Epithelial cell of prostate (primary cell): ENCODE data around the gene CREB1.

Experiments used
- DNase-seq: peaks from one replicate; pipeline ENCODE4 v3.0.0-alpha.2; 2011; ENCODE audit warnings: low read depth, low spot score
- H3K27ac ChIP-seq: fragments of 450-650 bp; 2 replicates; pipeline ENCODE4 v1.5.1; 2017; ENCODE audit warnings: mild to moderate bottlenecking

CREB1 gene

DNA sequence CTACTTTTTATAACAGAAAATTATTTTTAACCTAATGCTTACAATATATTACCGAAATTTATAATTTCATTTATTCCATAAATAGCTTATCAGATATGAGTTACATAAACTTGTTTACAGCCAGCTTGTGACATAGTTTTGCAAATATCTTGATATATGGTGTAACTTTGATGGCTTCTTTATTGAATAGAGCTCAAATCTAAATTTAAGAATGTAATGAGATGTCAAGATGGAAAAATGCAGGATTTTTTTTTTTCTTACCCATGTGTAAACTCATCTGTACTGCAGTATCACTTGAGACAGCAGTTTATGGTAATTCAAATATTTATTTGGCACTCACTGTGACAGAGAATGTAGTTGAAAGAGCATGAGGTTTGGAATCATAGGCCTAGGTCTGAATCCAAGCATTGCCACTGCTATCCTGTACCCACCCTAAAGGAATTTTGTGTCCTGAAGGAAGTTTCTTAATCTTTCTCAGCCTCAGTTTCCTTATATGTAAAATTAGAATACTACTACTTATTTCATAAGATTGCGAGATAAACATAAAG, 3.8 kb downstream of the CREB1 start:
- H3K27ac ChIP-seq, result peak overlapping the region; percentile 13
- no peak for DNase-seq

DNA sequence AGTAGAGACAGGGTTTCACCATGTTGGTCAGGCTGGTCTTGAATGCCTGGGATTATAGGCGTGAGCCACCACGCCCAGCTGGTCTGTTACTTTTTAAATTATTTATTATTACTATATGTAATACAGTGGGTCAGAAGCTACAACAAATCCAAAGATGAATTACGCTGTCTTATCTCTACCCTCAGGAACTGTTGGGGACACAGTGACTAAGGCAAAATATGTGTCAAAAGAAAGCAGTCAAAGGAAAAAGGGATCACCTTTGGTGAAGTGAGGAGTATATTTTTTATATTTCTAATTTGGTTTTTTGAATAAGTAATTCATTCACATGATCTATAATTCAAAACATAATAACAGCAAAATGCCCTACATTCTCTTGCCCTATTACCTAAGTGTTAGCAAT, 4.7 kb downstream of the CREB1 start:
- peak overlapping the region; percentile 13 for H3K27ac ChIP-seq

DNA sequence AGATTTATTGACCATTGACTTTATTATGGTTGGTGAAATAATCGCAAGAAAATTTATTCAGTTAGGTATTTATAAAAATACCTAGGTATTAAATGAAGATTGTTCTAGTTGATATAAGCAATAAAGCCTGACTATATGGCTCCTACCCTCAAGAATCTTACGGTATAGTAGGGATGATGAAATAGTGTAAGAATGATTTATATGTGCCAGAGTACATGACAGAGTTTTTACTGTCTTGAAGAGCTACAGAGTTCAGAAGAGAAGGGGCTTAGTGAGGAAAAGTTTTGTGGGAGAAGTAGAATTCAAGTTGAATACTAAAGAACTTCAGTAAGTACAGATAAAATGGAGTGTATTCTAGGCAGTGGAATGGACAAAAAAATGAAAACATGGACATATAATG, 9.7 kb downstream of the CREB1 start:
- no peak overlapping the region for H3K27ac ChIP-seq
- no peak for DNase-seq

More for the DNA sequence above, 4.7 kb downstream of the CREB1 start:
- no peak for DNase-seq

DNA sequence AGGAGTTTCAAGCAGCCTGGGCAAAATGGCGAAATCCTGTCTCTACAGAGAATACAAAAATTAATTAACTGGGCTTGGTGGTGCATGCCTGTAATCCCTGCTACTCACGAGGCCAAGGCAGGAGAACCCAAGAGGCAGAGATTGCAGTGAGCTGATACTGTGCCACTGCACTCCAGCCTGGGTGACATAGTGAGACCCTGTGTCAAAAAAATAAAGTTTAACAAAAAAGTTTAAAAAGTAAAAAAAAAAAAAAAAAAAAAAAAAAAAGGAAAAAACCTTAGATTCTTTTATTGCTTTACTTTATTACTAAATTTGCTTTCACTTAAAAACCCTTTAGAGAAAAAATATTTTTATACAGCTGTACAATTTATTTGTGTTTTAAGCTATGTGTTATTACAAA, 10.7 kb downstream of the CREB1 start:
- DNase-seq, result no peak
- no peak overlapping the region for H3K27ac ChIP-seq

DNA sequence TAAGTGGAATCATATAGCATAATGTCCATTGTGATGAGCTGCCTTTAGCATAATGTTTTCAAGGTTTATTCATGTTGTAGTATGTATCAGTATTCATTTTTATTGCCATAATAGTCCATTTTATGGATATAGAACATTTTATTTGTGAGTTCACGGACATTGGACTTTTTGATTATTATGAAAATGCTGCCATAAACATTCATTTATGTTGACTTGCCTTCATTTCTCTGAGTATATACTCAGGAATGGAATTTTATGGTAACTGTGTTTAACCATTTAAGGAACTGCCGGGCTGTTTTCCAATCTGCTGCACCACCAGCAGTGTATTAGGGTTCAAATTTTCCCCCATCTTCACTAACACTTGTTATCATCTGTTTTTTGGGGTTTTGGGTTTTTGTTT, 12.2 kb downstream of the CREB1 start:
- no peak overlapping the region for H3K27ac ChIP-seq
- DNase-seq, result no peak

DNA sequence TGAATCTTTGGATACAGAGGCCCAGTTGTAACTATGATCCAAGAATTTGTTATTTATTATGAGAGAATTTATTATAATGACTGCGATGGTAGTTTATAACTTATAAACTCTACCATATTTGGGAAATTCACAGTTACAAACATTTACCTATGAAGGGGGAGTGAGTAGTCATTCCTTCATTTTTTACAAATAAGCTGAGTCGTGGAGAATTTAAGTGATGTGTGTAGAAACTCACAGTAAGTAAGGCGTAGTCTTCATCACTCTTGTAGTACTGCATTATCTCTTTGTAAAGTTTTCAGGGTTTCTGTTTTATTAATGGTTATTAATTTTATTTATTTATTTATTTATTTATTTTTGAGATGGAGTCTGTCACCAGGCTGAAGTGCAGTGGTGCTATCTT, 13.5 kb downstream of the CREB1 start:
- no peak overlapping the region for H3K27ac ChIP-seq
- DNase-seq, result no peak

DNA sequence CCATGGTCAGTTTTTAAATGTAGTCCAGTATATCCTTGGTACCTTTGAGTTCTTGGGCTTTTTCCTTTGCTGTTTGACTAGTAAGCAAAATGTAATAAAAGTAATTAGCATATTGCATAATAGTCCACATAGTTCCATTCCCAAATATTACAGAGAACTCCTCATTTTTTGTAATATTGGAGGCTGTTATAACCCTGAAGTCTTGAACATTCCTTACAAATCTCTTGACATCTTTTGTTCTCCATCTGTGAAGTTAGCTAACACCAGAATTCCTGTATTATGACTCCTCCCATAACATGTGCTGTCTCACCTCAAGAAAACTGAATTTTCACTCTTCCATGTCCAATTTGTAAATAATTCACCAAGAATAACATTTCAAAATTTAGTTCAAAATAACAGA, 17.1 kb downstream of the CREB1 start:
- no peak for DNase-seq
- H3K27ac ChIP-seq, result no peak overlapping the region

DNA sequence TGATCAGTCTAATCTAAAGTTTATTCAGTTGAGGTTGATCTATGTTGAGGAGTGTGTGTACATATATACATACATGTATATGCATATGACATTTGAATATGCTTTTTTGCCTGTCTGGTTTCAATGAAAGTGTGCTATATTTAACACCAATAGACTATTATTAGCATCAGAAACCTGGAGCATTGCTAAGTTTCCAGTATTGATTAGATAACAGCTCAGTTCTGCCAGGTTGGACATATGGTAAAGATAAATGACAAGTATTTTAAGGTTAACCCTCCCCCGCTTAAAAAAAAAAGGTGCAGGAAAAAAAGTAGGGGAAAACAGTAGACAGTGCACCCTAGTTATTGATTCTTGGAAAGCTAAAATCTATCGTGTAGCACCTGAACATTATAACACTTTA, 19.4 kb downstream of the CREB1 start:
- no peak for DNase-seq
- H3K27ac ChIP-seq, result no peak overlapping the region

DNA sequence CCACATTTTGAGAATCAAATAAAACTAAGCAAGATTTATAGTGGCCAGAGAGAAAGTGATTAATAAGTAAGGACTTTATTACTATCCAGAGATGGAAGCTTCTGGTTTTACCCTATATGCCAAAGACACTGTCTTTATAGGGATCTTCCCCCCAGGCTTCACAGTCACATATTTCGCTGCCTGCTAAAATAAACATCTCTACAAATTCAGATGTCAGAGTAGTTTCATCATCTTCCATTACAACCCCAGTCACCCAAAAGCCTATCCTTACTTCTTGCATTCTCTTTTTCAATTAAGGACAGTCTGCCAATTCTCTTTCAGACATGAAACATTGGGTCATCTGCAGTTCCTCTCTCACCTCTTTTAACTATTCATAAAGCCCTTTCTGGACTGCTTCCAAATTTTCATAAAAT, 28.3 kb downstream of the CREB1 start:
- peak overlapping the region; percentile 56 for H3K27ac ChIP-seq
- no peak for DNase-seq

DNA sequence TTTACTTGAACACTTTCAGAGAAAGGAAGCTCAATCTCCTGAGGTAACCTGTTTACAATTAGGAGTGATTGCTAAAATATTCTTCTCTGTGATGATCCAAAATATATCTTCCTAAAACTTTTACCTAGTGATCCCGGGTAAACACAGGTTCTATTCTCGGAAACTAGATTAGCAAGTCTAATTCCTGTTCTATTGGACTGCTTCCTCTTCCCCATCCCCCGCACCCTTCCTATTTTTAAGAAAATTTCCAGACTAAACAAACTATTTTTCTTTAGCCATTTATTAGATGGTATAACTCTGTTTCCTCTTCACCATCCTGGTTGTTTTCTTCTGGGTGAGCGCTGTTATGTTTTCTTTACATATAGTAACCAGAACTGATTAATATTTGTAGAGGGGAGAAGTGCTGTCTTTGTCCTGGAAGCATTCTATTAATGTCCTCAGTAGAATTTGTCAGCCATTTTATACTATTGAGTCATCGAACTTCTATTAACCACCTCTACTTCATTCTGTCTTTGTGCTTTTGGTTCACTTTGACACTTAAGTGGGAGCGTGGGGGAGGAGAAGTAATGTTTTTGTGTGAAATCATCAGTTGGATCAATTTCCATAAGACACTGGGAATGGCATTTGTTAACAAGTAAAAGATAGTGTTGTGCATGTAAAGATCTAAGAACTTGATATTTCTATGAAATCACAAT, 31.8 kb downstream of the CREB1 start:
- no peak overlapping the region for H3K27ac ChIP-seq
- no peak for DNase-seq

DNA sequence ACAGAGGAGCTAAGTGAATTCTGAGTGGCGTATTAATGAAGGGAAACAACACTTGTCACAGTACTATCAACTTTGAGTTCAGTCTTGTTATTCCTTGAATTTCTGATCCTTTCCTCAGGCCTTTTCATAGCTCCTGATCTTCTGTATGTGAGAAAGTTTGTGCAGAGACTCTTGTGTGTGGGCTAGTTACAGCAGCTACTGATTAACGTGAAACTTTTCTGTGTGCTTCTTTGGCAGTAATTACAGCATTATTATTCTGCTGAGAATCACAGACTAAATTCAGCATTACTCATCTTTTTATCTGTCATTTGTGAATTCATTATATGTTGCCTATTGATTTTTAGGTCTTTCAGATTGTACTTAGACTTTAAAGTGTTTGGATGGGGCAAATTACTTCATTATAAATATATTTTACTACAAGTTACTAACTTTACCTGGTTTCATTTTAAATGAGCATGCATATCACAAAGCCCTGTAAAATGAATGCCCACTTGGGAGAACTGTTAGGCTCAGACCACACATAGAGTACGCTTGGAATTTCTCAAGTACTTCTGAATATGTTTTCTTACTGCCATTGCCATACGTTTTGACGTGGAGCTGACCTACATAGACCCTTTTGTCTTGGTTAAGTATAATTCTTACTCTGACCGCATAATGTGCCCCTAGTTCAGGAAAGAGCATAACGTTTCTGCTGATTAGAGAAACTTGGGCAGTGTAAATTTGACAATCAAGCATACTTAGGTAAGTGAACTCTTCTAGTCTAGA, 36.2 kb downstream of the CREB1 start:
- no peak for DNase-seq
- no peak overlapping the region for H3K27ac ChIP-seq

DNA sequence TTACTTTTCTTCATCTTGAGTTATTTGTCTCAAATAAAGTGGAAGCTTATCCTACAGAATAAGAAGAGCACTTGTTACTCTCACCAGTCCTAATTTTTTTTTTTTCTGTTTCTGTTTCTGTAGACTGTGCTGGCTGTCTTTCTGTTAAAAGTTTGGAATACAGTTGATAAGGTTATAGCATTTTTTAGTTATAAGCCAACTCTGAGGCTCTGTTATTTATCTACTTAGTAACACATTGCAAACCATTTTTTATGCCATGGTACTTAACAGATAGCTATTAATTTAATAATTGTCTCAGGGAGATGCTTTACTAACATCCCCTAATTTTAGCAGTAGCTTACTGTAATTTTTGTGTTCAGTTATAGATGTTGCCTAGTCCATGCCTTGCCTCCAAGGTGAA, 37.9 kb downstream of the CREB1 start:
- H3K27ac ChIP-seq, result no peak overlapping the region
- no peak for DNase-seq

DNA sequence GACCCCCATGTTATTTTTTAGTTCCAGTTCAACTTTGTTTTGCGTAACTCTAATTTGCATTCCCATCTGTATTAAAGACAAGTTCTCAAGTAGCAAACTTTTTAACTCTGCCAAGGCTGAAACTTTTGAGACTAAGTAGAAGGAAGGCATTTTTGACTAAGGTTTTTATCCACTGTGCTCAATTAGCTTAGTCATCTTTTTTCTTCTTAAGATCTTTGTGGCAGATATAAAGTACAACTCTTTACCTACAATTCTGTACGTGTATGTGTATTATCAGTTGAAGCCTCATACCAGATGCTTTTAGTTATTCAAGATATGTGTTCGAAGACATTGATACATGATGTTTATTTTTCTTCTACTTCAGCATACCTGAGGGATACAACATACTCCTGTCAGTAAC, 41.6 kb downstream of the CREB1 start:
- no peak overlapping the region for H3K27ac ChIP-seq
- no peak for DNase-seq

DNA sequence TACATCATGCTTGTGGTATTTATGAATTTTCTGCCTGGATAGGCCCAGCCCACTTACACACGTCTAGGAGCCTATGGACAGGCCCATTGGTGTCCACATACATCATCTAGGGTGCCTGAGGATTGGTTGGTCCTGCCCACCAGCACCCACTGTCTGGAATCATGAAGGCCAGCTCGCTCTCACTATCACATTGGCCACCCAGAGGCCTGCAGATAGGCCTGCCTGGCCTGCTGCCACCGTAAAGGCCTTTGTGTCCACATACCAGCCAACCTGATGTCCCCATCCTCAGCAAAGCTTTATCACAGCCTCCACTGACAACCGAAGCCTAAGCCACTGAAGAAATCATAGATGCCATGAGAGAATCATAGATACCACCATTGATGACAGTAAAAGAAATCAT, 55.2 kb downstream of the CREB1 start:
- DNase-seq, result no peak
- no peak overlapping the region for H3K27ac ChIP-seq

DNA sequence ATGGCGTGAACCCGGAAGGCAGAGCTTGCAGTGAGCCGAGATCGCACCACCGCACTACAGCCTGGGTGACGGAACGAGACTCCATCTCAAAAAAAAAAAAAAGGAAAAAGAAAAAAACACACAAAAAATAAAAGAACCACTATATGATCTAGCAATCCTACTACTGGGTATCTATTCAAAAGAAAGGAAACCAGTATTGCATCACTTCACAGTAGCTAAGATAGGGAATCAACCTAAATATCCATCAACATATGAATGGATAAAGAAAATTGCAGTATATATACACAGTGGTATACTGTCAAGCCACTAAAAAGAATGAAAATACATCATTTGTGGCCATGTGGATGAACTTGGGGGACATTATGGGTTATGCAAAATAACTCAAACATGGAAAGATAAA, 57.5 kb downstream of the CREB1 start:
- DNase-seq, result no peak
- H3K27ac ChIP-seq, result no peak overlapping the region

DNA sequence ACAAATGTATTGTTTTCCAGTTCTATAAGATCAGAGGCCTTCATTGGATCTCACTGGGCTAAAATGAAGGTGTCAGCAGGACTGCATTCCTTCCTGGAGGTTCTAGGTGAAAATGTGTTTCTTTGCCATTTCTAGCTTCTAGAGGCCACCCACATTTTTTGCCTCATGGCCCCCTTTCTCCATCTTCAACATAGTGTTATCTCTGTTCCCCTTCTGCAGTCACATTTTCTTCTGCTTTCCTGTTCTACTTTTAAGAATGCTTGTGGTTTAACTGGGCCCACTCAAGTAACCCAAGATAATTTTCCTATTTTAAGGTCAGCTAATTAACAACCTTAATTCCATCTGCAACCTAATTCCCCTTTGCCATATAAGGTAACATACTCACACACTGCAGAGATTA, 59.4 kb downstream of the CREB1 start:
- DNase-seq, result no peak
- H3K27ac ChIP-seq, result no peak overlapping the region

DNA sequence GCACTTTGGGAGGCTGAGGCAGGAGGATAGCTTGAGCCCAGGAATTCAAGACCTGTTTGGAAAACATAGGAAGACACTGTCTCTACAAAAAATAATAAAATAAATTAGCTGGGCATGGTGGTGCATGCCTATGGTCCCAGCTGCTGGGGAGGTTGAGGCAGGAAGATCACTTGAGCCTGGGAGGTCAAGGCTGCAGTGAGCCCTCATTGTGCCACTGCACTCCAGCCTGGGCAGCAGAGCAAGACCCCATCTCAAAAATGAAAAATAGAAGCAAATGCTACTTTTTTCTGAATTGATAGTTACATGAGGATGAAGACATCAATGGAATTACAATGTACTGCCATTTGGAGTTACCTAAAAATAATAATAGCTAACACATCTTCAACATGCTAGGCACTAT, 63.5 kb downstream of the CREB1 start:
- no peak for DNase-seq
- no peak overlapping the region for H3K27ac ChIP-seq

DNA sequence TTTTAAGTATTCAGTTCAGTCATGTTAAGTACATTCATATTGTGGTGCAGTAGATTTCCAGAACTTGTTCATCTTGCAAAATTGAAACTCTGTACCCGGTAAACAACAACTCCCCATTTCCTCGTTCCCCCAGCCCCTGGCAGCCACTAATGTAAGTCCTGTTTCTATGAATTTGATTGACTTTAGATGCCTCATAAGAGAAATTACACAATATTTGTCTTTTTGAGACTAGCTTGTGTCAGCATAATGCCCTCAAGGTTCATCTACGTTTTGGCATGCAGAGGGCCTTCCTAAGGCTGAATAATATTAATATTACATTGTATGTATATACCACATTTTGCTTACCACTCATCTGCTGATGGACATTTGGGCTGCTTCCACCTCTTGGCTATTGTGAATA, 64.5 kb downstream of the CREB1 start:
- H3K27ac ChIP-seq, result no peak overlapping the region
- no peak for DNase-seq

DNA sequence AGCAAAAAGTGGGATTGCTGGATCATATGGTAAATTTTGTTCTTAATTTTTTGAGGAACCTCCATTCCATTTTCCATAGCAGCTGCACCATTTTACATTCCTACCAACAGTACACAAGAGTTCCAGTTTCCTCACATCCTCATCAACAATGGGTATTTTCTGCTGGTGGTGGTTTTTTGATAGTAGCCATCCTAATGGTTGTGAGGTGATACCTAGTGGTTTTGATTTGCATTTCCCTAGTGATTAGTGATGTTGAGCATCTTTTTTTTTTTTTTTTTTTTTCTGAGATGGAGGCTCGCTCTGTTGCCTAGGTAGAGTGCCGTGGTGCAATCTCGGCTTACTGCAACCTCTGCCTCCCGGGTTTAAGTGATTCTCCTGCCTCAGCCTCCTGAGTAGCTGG, 65.0 kb downstream of the CREB1 start:
- DNase-seq, result no peak
- H3K27ac ChIP-seq, result no peak overlapping the region

DNA sequence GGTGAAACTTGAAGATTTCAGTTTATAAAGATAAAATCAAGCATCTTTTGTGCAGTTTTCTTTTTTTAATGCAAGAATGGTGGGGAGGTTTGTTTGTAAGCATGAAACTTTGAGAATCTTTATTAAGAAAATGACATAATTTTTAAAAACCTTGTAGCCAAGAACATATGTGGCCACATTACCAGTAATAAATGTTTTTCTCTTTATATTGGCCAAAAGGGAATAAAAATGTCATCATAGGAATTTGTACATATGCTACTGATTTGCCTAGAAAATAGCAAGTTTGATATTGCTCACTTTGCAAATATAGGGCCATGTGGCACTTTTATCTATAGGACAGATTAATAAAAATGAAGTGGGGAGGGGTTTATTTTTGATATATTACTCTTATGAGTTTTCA, 69.9 kb downstream of the CREB1 start:
- no peak for DNase-seq
- H3K27ac ChIP-seq, result no peak overlapping the region

DNA sequence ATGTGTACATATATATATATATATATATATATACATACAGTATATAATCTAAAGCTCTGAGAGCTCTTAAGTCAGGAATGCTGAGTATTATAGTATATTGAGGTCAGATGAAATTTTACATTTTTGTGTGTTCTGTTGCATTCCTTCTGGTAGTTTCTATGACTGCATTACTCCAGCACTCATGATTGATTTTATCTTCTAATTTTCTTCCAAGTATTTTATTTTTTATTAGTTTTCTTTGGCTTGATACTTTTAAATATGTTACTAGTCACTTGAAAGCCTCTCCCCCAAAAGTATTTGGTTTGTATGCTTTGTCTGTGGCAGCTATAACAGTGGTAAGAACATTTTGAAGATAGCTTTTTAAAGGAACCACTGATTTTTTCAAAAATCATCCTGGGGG, 70.5 kb downstream of the CREB1 start:
- no peak overlapping the region for H3K27ac ChIP-seq
- DNase-seq, result no peak

DNA sequence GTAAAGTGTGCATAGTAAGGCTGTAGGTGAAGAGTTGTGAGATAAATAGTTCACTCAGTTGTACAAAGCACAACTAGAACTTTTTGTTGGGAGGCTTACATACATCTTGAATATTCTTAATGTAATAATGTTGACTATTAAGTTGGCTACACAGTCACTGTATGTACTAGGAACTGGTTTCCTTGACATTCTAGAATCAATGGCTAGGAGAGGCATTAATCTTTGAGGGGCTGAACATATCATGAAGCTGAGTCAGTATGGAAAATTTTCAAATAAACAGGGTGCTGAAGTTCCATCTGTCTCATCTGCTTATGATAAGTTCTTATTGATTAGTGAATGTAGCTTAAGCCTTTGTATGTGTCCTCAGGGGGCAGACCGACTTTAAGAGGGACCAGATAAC, 72.0 kb downstream of the CREB1 start:
- no peak for DNase-seq
- H3K27ac ChIP-seq, result no peak overlapping the region
